Activated T-helper 1 cell treated with anti-CD3 and anti-CD28 coated beads, Interleukin-2, amount 50 U/mL, for 16 hours (primary cell): ENCODE data around the gene ZMYM5.
A peak's percentile ranks its signal among the peaks of the same experiment; 100 is the strongest.
"Not testable (repeated sequence)": the region's sequence is repeated elsewhere in the genome, so short reads cannot be mapped to it uniquely, and the experiment has no call there.

ENCODE experiments used
- DNase-seq, 2 donors: peaks; one replicate each; pipeline ENCODE4 v3.0.0-alpha.2; 2020; ENCODE audit warnings: low read depth in 1 of 2, low spot score in 1 of 2

The ZMYM5 gene

GRCh38 chr13:19822673-19823072 is 40.8 kb downstream of the ZMYM5 start:
- no peak for DNase-seq

DNA sequence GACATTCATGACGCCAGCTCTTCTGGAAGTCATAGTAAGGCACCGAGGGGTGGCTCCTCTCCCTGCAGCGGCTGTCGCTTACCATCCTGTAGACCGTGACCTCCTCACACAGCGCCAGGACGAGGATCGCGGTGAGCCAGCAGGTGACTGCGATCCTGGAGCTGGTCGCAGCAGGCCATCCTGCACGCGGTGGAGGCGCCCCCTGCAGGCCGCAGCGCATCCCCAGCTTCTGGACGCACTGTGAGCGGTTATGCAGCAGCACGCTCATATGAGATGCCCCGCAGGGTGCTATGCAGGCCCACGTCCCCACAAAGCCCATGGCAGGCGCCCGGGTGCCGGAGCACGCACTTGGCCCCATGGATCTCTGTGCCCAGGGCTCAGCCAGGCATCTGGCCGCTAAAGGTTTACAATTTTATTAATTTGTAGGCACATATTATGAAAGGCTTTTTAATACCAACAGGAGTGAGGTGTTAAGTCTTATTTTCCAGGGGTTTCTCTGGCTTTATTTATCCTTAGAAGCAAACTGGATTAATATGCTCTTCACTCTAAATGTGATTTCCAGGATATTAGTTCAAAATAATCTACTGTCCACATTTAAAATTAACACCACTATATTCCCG is 45.1 kb downstream of the ZMYM5 start:
- peak; percentile 4 to 9 for DNase-seq

DNA sequence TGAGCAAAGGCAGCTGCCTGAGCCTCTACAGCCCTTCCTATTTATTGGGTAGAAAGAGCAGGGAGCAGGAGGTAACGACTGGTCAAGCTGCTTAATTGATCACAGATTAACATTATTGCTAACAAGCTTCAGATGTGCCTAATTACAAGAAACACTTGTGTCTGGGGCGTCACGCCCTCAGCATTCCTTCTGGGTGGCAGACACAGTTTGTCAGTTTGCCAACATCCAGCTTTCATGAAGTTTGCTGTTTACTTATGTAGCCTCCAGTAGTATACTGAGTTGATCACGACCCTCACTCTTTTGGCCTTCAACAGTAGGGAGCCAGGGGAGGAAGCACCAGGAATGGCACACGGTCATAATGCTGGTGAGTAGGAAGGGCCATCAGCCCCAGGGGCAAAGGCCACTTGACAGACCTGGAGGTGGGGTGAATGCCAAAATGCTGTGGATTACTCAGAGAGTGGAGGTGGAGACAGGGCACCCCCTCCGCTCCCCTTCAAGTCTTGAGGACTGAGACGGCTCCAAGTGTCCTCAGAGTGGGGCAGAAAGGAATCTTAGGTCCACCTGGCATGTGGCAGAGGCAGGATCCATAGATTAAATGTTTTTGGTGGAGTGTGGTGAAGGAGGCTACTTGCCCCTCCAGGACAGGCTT is 45.8 kb downstream of the ZMYM5 start:
- no peak for DNase-seq

- DNase-seq = no peak
Observed at GRCh38 chr13:19817106-19817505, 46.3 kb downstream of the ZMYM5 start.

DNA sequence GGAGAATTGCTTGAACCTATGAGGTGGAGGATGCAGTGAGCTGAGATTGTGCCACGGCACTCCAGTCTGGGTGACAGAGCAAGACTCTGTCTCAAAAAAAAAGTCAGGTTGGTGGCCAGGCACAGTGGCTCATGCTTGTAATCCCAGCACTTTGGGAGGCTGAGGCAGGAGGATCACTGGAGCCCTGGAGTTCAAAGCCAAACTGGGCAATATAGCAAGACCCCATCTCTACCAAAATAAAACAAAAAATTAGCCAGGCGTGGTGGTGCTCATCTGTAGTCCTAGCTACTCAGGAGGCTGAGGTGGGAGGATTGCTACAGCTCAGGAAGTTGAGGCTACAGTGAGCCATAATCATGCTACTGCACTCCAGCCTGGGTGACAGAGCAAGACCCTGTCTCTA is 47.6 kb downstream of the ZMYM5 start:
- DNase-seq = not testable (repeated sequence)

DNA sequence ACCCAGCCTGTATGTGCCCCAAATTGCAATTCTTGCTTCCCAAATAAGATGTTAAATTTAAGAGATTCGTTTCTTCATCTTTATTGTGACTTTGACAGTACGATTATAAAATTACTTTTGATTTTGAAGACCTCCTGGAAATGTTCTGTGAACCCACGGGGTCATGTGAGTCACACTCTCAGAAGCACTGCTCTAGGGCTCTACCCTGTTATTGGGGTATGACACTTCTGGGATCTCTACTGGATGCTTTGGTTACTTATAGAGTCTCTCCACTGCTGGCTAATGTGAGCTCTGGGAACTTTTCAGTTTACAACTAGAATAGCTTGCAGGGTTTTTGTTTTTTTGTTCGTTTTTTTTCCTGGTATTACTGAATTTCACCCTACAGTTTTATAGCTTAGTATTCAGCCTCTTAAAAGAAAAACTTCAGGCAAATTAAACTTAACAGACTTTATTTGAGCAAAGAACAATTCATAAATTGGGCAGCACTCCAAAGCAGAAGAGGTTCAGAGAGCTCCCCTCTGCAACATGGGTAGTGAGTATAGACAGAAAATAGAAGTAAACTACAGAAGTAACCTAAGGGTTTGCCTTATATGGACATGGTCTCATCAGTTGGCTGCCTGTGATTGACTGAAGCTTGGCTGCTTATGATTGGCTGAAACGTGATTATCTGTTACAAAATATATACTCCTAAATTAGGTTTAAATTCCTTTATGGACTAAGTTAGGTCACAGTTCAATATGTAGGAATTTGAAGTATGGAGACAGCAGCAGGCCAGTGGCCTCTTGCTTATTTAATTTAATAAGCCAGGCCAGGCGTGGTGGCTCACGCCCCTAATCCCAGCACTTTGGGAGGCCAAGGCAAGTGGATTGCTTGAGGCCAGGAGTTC is 52.2 kb downstream of the ZMYM5 start:
- no peak for DNase-seq

- DNase-seq = no peak
Observed at GRCh38 chr13:19810151-19810550, 53.3 kb downstream of the ZMYM5 start.

- no peak for DNase-seq
Observed at GRCh38 chr13:19805765-19806164, 57.7 kb downstream of the ZMYM5 start.

- DNase-seq = no peak
Observed at GRCh38 chr13:19795956-19796355, 67.5 kb downstream of the ZMYM5 start.

DNA sequence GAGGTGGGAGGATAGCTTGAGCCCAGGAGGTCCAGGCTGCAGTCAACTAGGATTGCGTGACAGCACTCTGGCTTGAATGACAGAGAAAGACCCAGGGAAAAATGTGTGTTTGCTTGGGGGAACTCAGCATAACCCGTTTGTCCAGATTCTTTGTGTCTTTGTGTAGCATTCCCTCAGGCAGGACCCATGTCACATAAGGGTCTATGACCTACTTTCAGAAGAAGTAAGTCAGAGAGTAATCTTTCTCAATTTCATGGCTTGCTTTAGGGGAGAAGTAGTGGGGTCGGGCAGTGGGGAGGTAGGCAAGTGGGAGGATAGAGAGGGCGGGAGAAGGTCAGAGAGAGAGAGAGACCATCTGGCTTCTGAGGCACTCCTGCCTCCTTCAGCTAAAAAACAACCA is 68.8 kb downstream of the ZMYM5 start:
- no peak for DNase-seq

- no peak for DNase-seq
Observed at GRCh38 chr13:19791953-19792537, 71.4 kb downstream of the ZMYM5 start.

GRCh38 chr13:19782727-19783682 is 80.4 kb downstream of the ZMYM5 start, which contains the start of gene PSPC1:
Gene PSPC1, minus strand, starts transcription at chr13:19782945. Its CDS starts 188 bp downstream, at chr13:19782757.
- DNase-seq = peak; percentile 93 to 95

DNA sequence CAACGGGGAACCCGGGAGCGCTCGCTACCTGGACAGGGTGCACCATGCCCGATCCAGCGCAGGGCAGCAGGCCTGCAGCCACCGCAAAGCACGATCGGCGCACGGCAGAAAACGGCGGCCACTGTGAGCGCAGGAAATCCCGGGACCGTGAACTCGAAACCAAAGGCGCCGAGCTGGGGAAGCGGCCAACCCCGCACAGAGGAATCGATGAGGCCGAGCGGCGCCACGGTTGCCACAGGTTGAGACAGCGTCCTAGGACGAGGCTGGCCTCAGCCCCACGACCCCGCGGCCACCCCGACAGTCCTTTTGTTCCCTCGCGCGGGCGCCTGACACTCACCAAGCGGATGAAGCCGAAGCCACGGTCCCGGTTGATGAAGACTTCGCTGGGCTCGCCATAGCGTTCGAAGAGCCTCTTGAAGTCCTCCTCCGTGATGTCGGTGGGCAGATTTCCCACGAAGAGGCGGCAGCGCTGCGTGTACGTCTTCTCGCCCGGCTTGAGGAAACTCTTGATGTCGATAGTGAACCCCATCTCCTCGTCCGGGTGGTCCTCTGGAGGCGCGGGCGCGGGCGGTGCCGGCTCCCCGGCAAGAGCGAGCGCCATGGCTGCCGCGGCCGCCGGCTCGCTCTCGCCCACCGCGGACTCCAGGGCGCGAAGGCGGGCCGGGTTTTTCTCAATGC is 81.3 kb downstream of the ZMYM5 start:
- peak; percentile 24 to 33 for DNase-seq

- no peak for DNase-seq
Observed at GRCh38 chr13:19781526-19781925, 81.9 kb downstream of the ZMYM5 start.

- DNase-seq = not testable (repeated sequence)
Observed at GRCh38 chr13:19780753-19781418, 82.6 kb downstream of the ZMYM5 start.
